ENCODE results near the gene PACS2. TPM values are rescaled to one million over a fixed set of nuclear protein-coding genes. Genes with fewer than 3 reads are reported as not detected.

Gene PACS2
- total RNA-seq, 1 experiment from 2014 or later = 100 TPM

DNA sequence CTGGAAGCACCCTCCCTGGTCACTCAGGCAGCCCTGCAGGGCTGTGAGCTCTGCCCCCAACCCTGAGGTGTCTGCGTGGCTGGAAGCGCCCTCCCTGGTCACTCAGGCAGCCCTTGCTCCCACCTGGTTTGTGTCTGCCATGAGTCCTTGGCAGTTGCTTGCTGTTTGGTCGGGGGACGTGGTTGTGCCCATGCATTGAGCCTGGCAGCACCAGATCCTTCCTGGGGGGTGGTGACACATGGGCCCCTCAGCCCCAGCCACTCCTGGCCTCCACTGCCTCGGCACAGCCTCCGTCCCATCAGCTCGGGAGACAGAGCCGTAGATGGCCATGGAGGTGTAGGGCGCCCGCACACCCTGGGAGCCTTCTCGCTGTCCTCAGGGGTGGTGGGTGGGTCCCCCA, 124.6 kb downstream of the PACS2 start:
- ChIA-PET POLR2A (no interaction called here), CTCF (interaction anchor here (0.7 to 2.0 kb wide), 3 partner anchors 9 to 41 kb away, joined by 3 to 8 read pairs (median 3); no protein-coding TSS in a partner anchor)
- DNase-seq (ENCODE audit: low spot score) (no peak), ATAC-seq (no peak)
- Mint-ChIP-seq H3K4me3 (no peak overlapping the region), H3K9me3 (no peaks in the 10 kb centered on the region), H3K27me3 (ENCODE audit: low read depth) (no peaks in the 10 kb centered on the region), H3K36me3 (peaks cover 20% of the 10 kb centered on the region), H3K4me1 (peaks cover 2% of the 10 kb centered on the region; the same call in 1 of the 2 replicates), H3K27ac (no peak overlapping the region)
- TF ChIP-seq, protein P1, sequence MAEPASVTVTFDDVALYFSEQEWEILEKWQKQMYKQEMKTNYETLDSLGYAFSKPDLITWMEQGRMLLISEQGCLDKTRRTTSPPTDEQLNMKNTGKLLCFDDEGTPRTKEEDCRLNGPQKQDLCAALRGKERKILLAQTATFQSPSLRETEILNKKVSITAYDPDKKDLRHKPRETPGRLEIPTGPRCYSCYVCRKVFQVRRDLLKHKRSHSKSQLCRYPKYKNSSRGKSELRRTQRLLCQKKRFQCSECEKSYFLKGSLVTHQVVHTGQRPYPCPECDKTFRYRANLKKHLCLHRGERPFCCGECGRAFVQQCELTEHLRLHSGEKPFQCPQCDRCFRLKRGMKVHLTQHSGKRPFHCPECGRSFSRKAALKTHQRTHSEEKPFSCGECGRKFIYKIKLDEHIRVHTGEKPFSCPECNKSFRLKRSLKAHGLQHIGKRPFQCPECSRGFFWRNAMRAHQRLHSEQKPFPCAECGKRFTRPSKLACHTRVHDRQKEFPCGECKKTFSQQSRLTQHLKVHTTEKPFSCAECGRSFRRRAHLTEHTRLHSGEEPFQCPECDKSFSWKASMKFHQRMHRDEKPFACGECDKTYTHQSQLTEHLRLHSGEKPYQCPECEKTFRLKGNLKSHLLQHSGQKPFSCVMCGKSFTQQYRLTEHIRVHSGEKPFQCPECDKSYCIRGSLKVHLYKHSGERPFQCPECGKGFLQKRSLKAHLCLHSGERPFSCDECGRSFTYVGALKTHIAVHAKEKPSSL (CRISPR knock-in tag; conservative IDR thresholded peaks at IDR 0.05) = no peak
- TF ChIP-seq NR2C2 (CRISPR knock-in tag; IDR thresholded peaks at IDR 0.05) = no peak
- no peak for TF ChIP-seq NR3C1 (CRISPR knock-in tag; conservative IDR thresholded peaks at IDR 0.05; ENCODE audit: low read depth)
- TF ChIP-seq FOXJ3 (CRISPR knock-in tag; IDR thresholded peaks at IDR 0.05; ENCODE audit: borderline replicate concordance) = no peak
- no peak for TF ChIP-seq FOXP1 (CRISPR knock-in tag; IDR thresholded peaks at IDR 0.05; ENCODE audit: borderline replicate concordance)
- TF ChIP-seq, protein P2, sequence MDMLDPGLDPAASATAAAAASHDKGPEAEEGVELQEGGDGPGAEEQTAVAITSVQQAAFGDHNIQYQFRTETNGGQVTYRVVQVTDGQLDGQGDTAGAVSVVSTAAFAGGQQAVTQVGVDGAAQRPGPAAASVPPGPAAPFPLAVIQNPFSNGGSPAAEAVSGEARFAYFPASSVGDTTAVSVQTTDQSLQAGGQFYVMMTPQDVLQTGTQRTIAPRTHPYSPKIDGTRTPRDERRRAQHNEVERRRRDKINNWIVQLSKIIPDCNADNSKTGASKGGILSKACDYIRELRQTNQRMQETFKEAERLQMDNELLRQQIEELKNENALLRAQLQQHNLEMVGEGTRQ (CRISPR knock-in tag; IDR thresholded peaks at IDR 0.05) = no peak
- no peak for TF ChIP-seq TCF7 (CRISPR knock-in tag; IDR thresholded peaks at IDR 0.05; ENCODE audit: low read depth)
- no peak for TF ChIP-seq TP53 (CRISPR knock-in tag; IDR thresholded peaks at IDR 0.05)
- TF ChIP-seq, protein P3, sequence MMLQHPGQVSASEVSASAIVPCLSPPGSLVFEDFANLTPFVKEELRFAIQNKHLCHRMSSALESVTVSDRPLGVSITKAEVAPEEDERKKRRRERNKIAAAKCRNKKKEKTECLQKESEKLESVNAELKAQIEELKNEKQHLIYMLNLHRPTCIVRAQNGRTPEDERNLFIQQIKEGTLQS (CRISPR knock-in tag; conservative IDR thresholded peaks at IDR 0.05) = no peak
- TF ChIP-seq MXD4 (CRISPR knock-in tag; IDR thresholded peaks at IDR 0.05; ENCODE audit: borderline replicate concordance) = no peak
- no peak for TF ChIP-seq ZNF671 (CRISPR knock-in tag; IDR thresholded peaks at IDR 0.05)
- TF ChIP-seq, protein P4, sequence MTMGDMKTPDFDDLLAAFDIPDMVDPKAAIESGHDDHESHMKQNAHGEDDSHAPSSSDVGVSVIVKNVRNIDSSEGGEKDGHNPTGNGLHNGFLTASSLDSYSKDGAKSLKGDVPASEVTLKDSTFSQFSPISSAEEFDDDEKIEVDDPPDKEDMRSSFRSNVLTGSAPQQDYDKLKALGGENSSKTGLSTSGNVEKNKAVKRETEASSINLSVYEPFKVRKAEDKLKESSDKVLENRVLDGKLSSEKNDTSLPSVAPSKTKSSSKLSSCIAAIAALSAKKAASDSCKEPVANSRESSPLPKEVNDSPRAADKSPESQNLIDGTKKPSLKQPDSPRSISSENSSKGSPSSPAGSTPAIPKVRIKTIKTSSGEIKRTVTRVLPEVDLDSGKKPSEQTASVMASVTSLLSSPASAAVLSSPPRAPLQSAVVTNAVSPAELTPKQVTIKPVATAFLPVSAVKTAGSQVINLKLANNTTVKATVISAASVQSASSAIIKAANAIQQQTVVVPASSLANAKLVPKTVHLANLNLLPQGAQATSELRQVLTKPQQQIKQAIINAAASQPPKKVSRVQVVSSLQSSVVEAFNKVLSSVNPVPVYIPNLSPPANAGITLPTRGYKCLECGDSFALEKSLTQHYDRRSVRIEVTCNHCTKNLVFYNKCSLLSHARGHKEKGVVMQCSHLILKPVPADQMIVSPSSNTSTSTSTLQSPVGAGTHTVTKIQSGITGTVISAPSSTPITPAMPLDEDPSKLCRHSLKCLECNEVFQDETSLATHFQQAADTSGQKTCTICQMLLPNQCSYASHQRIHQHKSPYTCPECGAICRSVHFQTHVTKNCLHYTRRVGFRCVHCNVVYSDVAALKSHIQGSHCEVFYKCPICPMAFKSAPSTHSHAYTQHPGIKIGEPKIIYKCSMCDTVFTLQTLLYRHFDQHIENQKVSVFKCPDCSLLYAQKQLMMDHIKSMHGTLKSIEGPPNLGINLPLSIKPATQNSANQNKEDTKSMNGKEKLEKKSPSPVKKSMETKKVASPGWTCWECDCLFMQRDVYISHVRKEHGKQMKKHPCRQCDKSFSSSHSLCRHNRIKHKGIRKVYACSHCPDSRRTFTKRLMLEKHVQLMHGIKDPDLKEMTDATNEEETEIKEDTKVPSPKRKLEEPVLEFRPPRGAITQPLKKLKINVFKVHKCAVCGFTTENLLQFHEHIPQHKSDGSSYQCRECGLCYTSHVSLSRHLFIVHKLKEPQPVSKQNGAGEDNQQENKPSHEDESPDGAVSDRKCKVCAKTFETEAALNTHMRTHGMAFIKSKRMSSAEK (CRISPR knock-in tag; IDR thresholded peaks at IDR 0.05; ENCODE audit: borderline replicate concordance) = no peak
- TF ChIP-seq, protein P5, sequence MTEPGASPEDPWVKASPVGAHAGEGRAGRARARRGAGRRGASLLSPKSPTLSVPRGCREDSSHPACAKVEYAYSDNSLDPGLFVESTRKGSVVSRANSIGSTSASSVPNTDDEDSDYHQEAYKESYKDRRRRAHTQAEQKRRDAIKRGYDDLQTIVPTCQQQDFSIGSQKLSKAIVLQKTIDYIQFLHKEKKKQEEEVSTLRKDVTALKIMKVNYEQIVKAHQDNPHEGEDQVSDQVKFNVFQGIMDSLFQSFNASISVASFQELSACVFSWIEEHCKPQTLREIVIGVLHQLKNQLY (CRISPR knock-in tag; IDR thresholded peaks at IDR 0.05) = no peak
- no peak for TF ChIP-seq ETV6 (CRISPR knock-in tag; IDR thresholded peaks at IDR 0.05)

DNA sequence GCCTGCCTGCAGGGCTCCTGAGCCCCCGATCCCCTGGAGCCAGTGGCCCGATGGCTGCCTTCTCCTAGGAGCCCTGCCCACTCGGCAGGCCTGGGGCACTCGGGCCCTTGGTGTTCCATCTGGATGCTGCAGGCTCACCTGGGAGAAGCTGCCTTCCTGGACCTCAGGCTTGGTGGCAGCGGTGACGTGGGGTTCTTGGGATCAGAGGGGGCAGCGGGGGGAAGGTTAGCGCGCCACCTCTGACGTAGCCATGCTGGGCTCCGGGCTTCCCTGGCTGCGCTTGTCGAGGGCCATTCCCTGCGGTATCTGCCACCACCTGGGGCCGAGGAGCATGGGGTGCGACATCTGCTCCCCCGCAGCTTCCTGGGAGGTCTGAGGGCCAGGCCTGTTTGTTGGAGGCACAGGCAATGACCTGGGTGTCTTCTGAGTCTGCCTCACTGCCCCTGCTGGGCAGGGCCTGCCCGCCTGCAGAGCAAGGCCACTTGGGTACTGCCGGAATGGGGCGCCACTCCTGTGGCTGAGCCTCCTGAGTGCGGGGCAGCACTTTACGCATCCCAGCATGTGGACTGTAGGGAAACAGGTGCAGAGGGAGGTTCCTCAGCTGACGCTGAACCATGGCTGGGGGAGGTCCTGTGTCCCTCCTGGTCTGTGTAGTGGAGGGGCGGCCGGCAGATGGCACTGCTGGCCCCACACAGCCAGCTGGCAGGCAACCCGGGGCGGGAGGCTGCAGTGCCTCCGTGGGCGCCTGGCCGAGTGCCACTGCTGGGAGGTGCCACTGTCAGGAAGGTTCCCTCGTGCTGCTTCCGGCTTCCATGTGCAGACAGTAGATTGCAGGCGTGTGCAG, 125.4 kb downstream of the PACS2 start:
- H3K4me1 Mint-ChIP-seq = peaks cover 2% of the 10 kb centered on the region; the same call in 1 of the 2 replicates
- ATAC-seq (peak; percentile 13; the same call in 1 of the 2 replicates), DNase-seq (ENCODE audit: low spot score) (no peak)
- H3K4me3 Mint-ChIP-seq = no peak overlapping the region
- H3K36me3 Mint-ChIP-seq = peaks cover 20% of the 10 kb centered on the region
- no peaks in the 10 kb centered on the region for H3K9me3 Mint-ChIP-seq
- ChIA-PET CTCF (interaction anchor here (2.0 kb wide), 1 partner anchor 8 kb away, joined by 8 read pairs; no protein-coding TSS in a partner anchor), POLR2A (no interaction called here)
- no peaks in the 10 kb centered on the region for H3K27me3 Mint-ChIP-seq (ENCODE audit: low read depth)
- H3K27ac Mint-ChIP-seq = no peak overlapping the region
- TF ChIP-seq ETV6 (CRISPR knock-in tag; IDR thresholded peaks at IDR 0.05) (no peak), ZNF423 (CRISPR knock-in tag; IDR thresholded peaks at IDR 0.05) (no peak), ZNF232 (CRISPR knock-in tag; IDR thresholded peaks at IDR 0.05) (no peak), RELA (CRISPR knock-in tag; IDR thresholded peaks at IDR 0.05; ENCODE audit: borderline replicate concordance) (no peak), MYBL2 (CRISPR knock-in tag; IDR thresholded peaks at IDR 0.05) (no peak), FOXJ3 (CRISPR knock-in tag; IDR thresholded peaks at IDR 0.05; ENCODE audit: borderline replicate concordance) (no peak), NR3C1 (CRISPR knock-in tag; conservative IDR thresholded peaks at IDR 0.05; ENCODE audit: low read depth) (no peak), TP53 (CRISPR knock-in tag; IDR thresholded peaks at IDR 0.05) (no peak), ZNF396 (CRISPR knock-in tag; IDR thresholded peaks at IDR 0.05; ENCODE audit: borderline replicate concordance) (no peak)
- TF ChIP-seq, protein P6, sequence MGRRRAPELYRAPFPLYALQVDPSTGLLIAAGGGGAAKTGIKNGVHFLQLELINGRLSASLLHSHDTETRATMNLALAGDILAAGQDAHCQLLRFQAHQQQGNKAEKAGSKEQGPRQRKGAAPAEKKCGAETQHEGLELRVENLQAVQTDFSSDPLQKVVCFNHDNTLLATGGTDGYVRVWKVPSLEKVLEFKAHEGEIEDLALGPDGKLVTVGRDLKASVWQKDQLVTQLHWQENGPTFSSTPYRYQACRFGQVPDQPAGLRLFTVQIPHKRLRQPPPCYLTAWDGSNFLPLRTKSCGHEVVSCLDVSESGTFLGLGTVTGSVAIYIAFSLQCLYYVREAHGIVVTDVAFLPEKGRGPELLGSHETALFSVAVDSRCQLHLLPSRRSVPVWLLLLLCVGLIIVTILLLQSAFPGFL (CRISPR knock-in tag; IDR thresholded peaks at IDR 0.05; ENCODE audit: borderline replicate concordance) = no peak
- TF ChIP-seq, protein P1 (CRISPR knock-in tag; conservative IDR thresholded peaks at IDR 0.05) = no peak
